Colonic mucosa (tissue), 4 donors: Measurements from ENCODE around the gene G2E3. TPM values are rescaled to one million over a fixed set of nuclear protein-coding genes. Genes with fewer than 3 reads are reported as not detected.

Experiments
- DNase-seq: peaks from one replicate; pipeline ENCODE4 v3.0.0-alpha.2; 2020
- H3K27ac ChIP-seq: fragments of 200-600 bp; one replicate; pipeline ENCODE4 v1.8.0; 2021
- H3K27me3 ChIP-seq: fragments of 200-600 bp; one replicate; pipeline ENCODE4 v1.8.0; 2021
- H3K36me3 ChIP-seq: fragments of 200-600 bp; one replicate; pipeline ENCODE4 v1.8.0; 2021
- H3K4me1 ChIP-seq: fragments of 200-600 bp; one replicate; pipeline ENCODE4 v1.8.0; 2021; ENCODE audit warnings: mild to moderate bottlenecking
- H3K4me3 ChIP-seq: fragments of 200-600 bp; one replicate; pipeline ENCODE4 v1.8.0; 2021
- H3K9ac ChIP-seq, 2 donors: one replicate each; pipeline ENCODE4 v1.7.0; 2013; ENCODE audit warnings: control low read depth in 2 of 2, low read depth in 2 of 2, low read length in 2 of 2
- H3K9me3 ChIP-seq: fragments of 200-600 bp; one replicate; pipeline ENCODE4 v1.8.0; 2021
- intact Hi-C: fragments of 100-400 bp; cut with DNase I; formaldehyde crosslinking; loops from one replicate; pipeline ENCODE4 v1.14.1; 2022
- total RNA-seq, 2 donors: library from RNA; stranded (reverse); fragmentation: NEBNext Ultra II Directional in 1 of 2; extraction: Animal tissue kit (Norgen Biotek cat#: 25700) in 1 of 2; gene quantifications; one replicate each; pipeline ENCODE4 v1.2.1, GENCODE V29; 2021
- TF ChIP-seq, protein P1 (sequence below): fragments of 200-600 bp; IDR thresholded peaks from one replicate; pipeline ENCODE4 v1.8.0; 2022; ENCODE audit warnings: antibody characterized with exemption, mild to moderate bottlenecking
- donor health status: healthy.
- donor health status: DM: no; HTN: no; CAD: no.
- donor health status: DM: no; HTN: no; CAD: no.

The G2E3 gene, protein sequence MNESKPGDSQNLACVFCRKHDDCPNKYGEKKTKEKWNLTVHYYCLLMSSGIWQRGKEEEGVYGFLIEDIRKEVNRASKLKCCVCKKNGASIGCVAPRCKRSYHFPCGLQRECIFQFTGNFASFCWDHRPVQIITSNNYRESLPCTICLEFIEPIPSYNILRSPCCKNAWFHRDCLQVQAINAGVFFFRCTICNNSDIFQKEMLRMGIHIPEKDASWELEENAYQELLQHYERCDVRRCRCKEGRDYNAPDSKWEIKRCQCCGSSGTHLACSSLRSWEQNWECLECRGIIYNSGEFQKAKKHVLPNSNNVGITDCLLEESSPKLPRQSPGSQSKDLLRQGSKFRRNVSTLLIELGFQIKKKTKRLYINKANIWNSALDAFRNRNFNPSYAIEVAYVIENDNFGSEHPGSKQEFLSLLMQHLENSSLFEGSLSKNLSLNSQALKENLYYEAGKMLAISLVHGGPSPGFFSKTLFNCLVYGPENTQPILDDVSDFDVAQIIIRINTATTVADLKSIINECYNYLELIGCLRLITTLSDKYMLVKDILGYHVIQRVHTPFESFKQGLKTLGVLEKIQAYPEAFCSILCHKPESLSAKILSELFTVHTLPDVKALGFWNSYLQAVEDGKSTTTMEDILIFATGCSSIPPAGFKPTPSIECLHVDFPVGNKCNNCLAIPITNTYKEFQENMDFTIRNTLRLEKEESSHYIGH
- 10 to 100 TPM; 20.8 to 25.4 TPM for total RNA-seq

DNA sequence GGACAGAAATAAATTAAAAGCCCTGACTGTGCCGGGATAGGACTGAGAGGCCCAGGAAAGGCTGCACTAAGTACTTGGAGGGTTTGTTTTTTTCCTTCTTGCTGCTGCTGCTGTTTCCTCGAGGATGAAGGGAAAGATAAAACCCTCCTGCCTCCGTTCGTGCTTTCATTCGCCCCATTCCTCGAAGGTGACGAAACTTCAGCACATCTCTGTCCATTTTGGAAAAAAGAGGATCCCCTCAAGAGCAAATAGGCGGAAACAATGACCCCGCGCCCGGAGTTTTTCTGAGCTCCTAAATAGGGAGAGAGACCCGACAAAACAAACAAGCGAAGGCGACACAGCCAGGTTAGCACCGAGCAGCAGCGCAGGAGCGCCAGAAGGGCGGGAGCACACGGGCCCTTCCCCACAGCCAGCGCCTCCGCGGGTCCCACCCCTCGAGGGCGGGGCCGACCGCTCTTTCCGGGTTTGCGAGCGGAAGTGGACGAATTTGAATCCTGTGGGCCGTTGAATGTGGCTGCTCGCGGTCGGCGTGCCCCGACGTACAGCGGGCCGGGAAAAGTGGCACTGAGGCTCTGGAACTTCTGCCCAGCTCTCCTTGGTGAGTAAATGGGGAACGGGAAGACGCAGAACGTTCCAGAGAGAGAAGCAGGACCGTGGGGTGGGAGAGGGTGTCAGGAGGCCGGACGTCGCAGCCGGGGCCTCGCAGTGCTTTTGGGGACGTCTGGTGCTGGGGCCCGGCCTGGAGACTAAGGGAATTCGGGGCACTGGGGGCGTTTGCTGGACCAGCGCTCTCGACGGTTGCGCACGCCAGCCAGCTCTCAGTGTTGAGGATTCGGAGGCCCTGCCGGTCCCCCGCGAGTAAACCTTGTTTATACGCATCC, at the start of gene G2E3:
G2E3 (plus strand) TSS at position 484 of the 881 bp plus-strand sequence. CDS start 21,922 bp downstream, outside the sequence.
- Histone ChIP-seq H3K9me3 (no peaks in the 10 kb centered on the region), H3K27ac (peak within 1 kb of the TSS; percentile 74), H3K9ac (peak within 1 kb of the TSS; percentile 84 to 90), H3K36me3 (no peaks in the 10 kb centered on the region), H3K4me3 (peak within 1 kb of the TSS; percentile 92), H3K27me3 (no peaks in the 10 kb centered on the region), H3K4me1 (no peaks in the 10 kb centered on the region)
- intact Hi-C loops, result no loop called here
- DNase-seq, result peak; percentile 95
- TF ChIP-seq, protein P1, sequence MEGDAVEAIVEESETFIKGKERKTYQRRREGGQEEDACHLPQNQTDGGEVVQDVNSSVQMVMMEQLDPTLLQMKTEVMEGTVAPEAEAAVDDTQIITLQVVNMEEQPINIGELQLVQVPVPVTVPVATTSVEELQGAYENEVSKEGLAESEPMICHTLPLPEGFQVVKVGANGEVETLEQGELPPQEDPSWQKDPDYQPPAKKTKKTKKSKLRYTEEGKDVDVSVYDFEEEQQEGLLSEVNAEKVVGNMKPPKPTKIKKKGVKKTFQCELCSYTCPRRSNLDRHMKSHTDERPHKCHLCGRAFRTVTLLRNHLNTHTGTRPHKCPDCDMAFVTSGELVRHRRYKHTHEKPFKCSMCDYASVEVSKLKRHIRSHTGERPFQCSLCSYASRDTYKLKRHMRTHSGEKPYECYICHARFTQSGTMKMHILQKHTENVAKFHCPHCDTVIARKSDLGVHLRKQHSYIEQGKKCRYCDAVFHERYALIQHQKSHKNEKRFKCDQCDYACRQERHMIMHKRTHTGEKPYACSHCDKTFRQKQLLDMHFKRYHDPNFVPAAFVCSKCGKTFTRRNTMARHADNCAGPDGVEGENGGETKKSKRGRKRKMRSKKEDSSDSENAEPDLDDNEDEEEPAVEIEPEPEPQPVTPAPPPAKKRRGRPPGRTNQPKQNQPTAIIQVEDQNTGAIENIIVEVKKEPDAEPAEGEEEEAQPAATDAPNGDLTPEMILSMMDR, result no peak

DNA sequence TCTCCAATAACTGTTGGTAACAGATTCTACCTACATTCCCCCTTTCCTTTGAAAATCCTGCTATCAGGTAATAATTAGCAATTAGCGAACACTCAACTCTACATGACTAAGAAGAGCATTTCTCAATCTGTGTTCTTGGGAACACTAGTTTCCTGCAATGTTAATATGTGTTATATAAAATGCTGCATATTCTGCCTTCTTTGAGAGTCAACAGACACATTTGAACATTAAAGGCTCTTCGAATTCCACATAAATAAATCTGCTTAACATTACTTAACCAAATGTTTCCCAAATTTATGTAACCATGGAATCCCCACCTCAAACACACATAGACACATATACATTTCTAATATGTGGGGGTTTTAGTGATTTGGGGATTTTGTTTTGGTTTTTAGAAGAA, 41.2 kb upstream of the G2E3 start:
- no peaks in the 10 kb centered on the region for H3K27me3 ChIP-seq
- H3K4me3 ChIP-seq, result no peak overlapping the region
- no peaks in the 10 kb centered on the region for H3K9me3 ChIP-seq
- H3K9ac ChIP-seq, result no peak overlapping the region
- DNase-seq, result no peak
- H3K4me1 ChIP-seq, result no peaks in the 10 kb centered on the region
- no peaks in the 10 kb centered on the region for H3K36me3 ChIP-seq
- TF ChIP-seq, protein P1, result no peak
- no peak overlapping the region for H3K27ac ChIP-seq
- intact Hi-C loops, result no loop called here

DNA sequence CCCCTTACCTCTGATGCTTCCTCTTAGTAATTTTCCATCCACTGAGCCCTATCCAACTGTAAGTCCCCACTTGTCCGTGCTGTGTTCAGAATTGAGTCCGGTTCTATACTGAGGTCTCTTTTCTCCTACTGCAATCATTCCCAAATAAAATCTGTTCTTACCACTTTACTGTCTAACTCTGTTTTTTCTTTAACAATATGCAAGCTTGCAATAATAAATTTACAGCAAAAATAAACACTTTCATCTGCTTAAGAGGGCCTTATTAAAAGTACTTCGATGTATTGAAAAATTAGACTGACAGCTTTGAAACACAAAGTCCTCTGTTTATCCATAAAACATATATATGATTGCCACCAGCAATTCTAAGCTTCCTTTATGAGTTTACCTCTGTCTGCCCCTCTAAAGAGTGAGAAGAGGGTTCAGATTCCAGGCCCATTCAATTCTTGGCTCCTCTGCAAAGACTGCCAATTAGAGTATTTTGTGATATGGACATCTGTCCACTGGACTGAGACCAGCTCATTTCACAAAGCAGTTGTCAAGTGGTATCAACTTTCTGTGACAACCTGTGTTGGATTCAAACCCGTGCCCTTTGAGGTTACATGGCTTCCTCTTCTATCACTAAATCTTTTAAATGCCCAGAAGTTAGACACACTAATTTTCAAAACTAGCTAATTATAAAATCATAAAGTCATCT, 39.9 kb upstream of the G2E3 start:
- intact Hi-C loops, result no loop called here
- Histone ChIP-seq H3K9me3 (no peaks in the 10 kb centered on the region), H3K4me3 (no peak overlapping the region), H3K27ac (no peak overlapping the region), H3K27me3 (no peaks in the 10 kb centered on the region), H3K36me3 (no peaks in the 10 kb centered on the region), H3K9ac (no peak overlapping the region), H3K4me1 (no peaks in the 10 kb centered on the region)
- DNase-seq, result no peak
- TF ChIP-seq, protein P1, result no peak

DNA sequence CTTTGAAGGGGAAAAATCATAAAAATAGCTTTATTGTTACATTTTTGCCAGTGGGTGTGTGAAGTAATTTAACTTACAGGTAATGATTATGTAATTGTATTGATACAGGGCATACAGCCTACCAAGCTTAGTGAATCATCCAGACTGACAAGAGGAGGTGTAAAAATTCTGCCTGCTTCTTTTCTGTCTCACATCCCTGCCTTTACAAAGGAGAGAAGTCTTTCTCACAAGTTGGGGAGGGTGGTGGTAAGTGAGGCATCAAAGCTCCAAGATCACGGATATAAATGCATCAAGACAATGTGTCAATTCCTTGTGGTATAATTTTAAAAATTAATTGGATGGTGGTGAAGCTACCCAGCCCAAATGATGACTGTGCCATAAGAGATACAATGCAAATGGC, 39.0 kb upstream of the G2E3 start:
- Histone ChIP-seq H3K9ac (no peak overlapping the region), H3K4me1 (no peaks in the 10 kb centered on the region), H3K27ac (no peak overlapping the region), H3K9me3 (no peaks in the 10 kb centered on the region), H3K4me3 (no peak overlapping the region), H3K36me3 (no peaks in the 10 kb centered on the region), H3K27me3 (no peaks in the 10 kb centered on the region)
- DNase-seq, result no peak
- intact Hi-C loops, result loop anchor here (5.0 kb wide), 1 partner anchor 143 kb away; no protein-coding TSS in a partner anchor
- TF ChIP-seq, protein P1, result no peak

DNA sequence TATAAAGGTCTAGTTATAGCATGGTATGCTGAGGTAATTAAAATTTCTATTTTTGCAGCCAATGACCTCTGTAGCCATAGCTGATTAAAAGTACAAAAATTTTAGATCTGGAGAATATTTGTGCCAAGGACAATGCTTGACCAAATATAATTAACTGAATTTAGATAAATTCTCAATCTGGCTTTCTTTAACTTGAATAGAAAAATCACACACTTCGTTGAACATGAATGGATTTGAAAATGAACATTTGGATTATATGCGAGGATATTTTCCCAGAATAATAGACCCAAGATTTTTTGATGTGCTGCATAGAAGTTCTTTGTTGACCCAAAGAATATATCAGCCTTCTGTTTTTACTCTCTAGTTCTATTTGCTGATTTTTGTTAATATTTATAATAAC, 38.4 kb upstream of the G2E3 start:
- H3K9me3 ChIP-seq, result no peaks in the 10 kb centered on the region
- H3K27me3 ChIP-seq, result no peaks in the 10 kb centered on the region
- H3K4me1 ChIP-seq, result no peaks in the 10 kb centered on the region
- no peaks in the 10 kb centered on the region for H3K36me3 ChIP-seq
- H3K27ac ChIP-seq, result no peak overlapping the region
- TF ChIP-seq, protein P1, result no peak
- H3K4me3 ChIP-seq, result no peak overlapping the region
- no peak for DNase-seq
- intact Hi-C loops, result loop anchor here (5.0 kb wide), 1 partner anchor 143 kb away; no protein-coding TSS in a partner anchor
- H3K9ac ChIP-seq, result no peak overlapping the region
